Dermis blood vessel endothelial cell (primary cell): ENCODE results near the gene SLC1A5. TPM values are rescaled to one million over a fixed set of nuclear protein-coding genes. Genes with fewer than 3 reads are reported as not detected.

Source experiments
- DNase-seq: peaks from one replicate; pipeline ENCODE4 v3.0.0; 2010
- total RNA-seq: library from RNA; depleted of rRNA; stranded (reverse); fragments of >200 nt; gene quantifications from 2 replicates; pipeline ENCODE4 v1.2.3, GENCODE V29; 2014

The SLC1A5 gene
- total RNA-seq, 1 donor from 2014 or later, result 66.9 TPM

GRCh38 chr19:46742926-46743480, 45.4 kb downstream of the SLC1A5 start:
- no peak for DNase-seq

GRCh38 chr19:46741447-46741846, 46.9 kb downstream of the SLC1A5 start:
- DNase-seq, result no peak

GRCh38 chr19:46739290-46739771, 49.1 kb downstream of the SLC1A5 start:
- no peak for DNase-seq

- no peak for DNase-seq
Observed at GRCh38 chr19:46737761-46738171, 50.6 kb downstream of the SLC1A5 start.

GRCh38 chr19:46737298-46737654, 51.1 kb downstream of the SLC1A5 start:
- DNase-seq, result no peak

GRCh38 chr19:46736531-46737297, 51.7 kb downstream of the SLC1A5 start:
- no peak for DNase-seq

GRCh38 chr19:46733690-46734292, 54.6 kb downstream of the SLC1A5 start:
- no peak for DNase-seq

GRCh38 chr19:46732966-46733689, 55.3 kb downstream of the SLC1A5 start:
- peak; percentile 56 for DNase-seq

- no peak for DNase-seq
Observed at GRCh38 chr19:46732172-46732938, 56.0 kb downstream of the SLC1A5 start.

GRCh38 chr19:46731584-46731983, 56.8 kb downstream of the SLC1A5 start:
- DNase-seq, result no peak

- peak; percentile 91 for DNase-seq
Observed at GRCh38 chr19:46731007-46731501, 57.3 kb downstream of the SLC1A5 start.

GRCh38 chr19:46730595-46730994, 57.8 kb downstream of the SLC1A5 start:
- no peak for DNase-seq

- no peak for DNase-seq
Observed at GRCh38 chr19:46730187-46730586, 58.2 kb downstream of the SLC1A5 start.

- DNase-seq, result no peak
Observed at GRCh38 chr19:46729696-46730095, 58.7 kb downstream of the SLC1A5 start.

- peak; percentile 94 for DNase-seq
Observed at GRCh38 chr19:46728693-46729339, 59.6 kb downstream of the SLC1A5 start.

- DNase-seq, result peak; percentile 94
Observed at GRCh38 chr19:46728208-46728607, 60.2 kb downstream of the SLC1A5 start.

GRCh38 chr19:46727757-46728156, 60.6 kb downstream of the SLC1A5 start:
- DNase-seq, result no peak

GRCh38 chr19:46726971-46727501, 61.4 kb downstream of the SLC1A5 start:
- peak; percentile 69 for DNase-seq

GRCh38 chr19:46726551-46726950, 61.8 kb downstream of the SLC1A5 start:
- DNase-seq, result no peak

GRCh38 chr19:46725859-46726393, 62.5 kb downstream of the SLC1A5 start:
- DNase-seq, result no peak
